ENCODE data around the gene FZR1.

The FZR1 gene

GRCh38 chr19:3474010-3474409 is 32.1 kb upstream of the FZR1 start:
- DNase-seq (ENCODE audit: low spot score): no peak

GRCh38 chr19:3474614-3475013 is 31.5 kb upstream of the FZR1 start:
- DNase-seq (ENCODE audit: low spot score): no peak

GRCh38 chr19:3475449-3475848 is 30.7 kb upstream of the FZR1 start:
- DNase-seq (ENCODE audit: low spot score): no peak

- DNase-seq (ENCODE audit: low spot score): no peak
These were observed 29.3 kb upstream of the FZR1 start for GRCh38 chr19:3476830-3477229.

- no peak for DNase-seq (ENCODE audit: low spot score)
These were observed 28.6 kb upstream of the FZR1 start for GRCh38 chr19:3477506-3477905.

GRCh38 chr19:3477951-3478350 is 28.2 kb upstream of the FZR1 start:
- no peak for DNase-seq (ENCODE audit: low spot score)

GRCh38 chr19:3478409-3479176 is 27.5 kb upstream of the FZR1 start:
- DNase-seq (ENCODE audit: low spot score): no peak

GRCh38 chr19:3479177-3479833 is 26.8 kb upstream of the FZR1 start:
- peak; percentile 61 for DNase-seq (ENCODE audit: low spot score)

- no peak for DNase-seq (ENCODE audit: low spot score)
These were observed 26.3 kb upstream of the FZR1 start for GRCh38 chr19:3479834-3480215.

GRCh38 chr19:3480383-3481091 is 25.6 kb upstream of the FZR1 start, which contains the start of gene SMIM24:
SMIM24 (minus strand) TSS chr19:3480525; CDS start chr19:3480463, 62 bp downstream.
- DNase-seq (ENCODE audit: low spot score): no peak

- DNase-seq (ENCODE audit: low spot score): no peak
These were observed 24.6 kb upstream of the FZR1 start for GRCh38 chr19:3481241-3482090.

GRCh38 chr19:3482507-3483225 is 23.4 kb upstream of the FZR1 start:
- peak; percentile 57 for DNase-seq (ENCODE audit: low spot score)

- no peak for DNase-seq (ENCODE audit: low spot score)
These were observed 22.9 kb upstream of the FZR1 start, which contains the start of gene SMIM44 for GRCh38 chr19:3483226-3483628. SMIM44 (minus strand) TSS chr19:3483441; CDS start chr19:3483403, 38 bp downstream.

GRCh38 chr19:3491396-3492119 is 14.6 kb upstream of the FZR1 start:
- no peak for DNase-seq (ENCODE audit: low spot score)

- no peak for DNase-seq (ENCODE audit: low spot score)
These were observed 13.8 kb upstream of the FZR1 start for GRCh38 chr19:3492131-3492839.

GRCh38 chr19:3492919-3493318 is 13.2 kb upstream of the FZR1 start:
- no peak for DNase-seq (ENCODE audit: low spot score)

GRCh38 chr19:3493651-3494050 is 12.5 kb upstream of the FZR1 start:
- no peak for DNase-seq (ENCODE audit: low spot score)

GRCh38 chr19:3494051-3494450 is 12.1 kb upstream of the FZR1 start:
- DNase-seq (ENCODE audit: low spot score): peak; percentile 70

GRCh38 chr19:3494559-3494958 is 11.6 kb upstream of the FZR1 start:
- no peak for DNase-seq (ENCODE audit: low spot score)
